Cardiac fibroblast (primary cell): ENCODE results near the gene SSTR3.

Experiments
- DNase-seq, 2 donors: peaks; one replicate each; pipeline versions ENCODE4 v3.0.0 to v3.0.0-alpha.2; 2010; ENCODE audit warnings: low read depth in 2 of 2
- H3K4me3 ChIP-seq, 2 donors: replicated peaks in 1 of 2; 1 replicate in 1 of 2; 2 replicates in 1 of 2; pipeline ENCODE4 v1.5.1; 2011; ENCODE audit warnings: low read depth in 2 of 2, low read length in 2 of 2, mild to moderate bottlenecking in 2 of 2, moderate library complexity in 1 of 2
- CTCF ChIP-seq: IDR thresholded peaks from one replicate; pipeline ENCODE4 v1.5.1; 2011; ENCODE audit warnings: low read depth, mild to moderate bottlenecking, low read length, inconsistent platforms

Gene SSTR3

GRCh38 chr22:37177755-37178154 lies 34.5 kb downstream of the SSTR3 start:
- no peak for TF ChIP-seq CTCF

DNA sequence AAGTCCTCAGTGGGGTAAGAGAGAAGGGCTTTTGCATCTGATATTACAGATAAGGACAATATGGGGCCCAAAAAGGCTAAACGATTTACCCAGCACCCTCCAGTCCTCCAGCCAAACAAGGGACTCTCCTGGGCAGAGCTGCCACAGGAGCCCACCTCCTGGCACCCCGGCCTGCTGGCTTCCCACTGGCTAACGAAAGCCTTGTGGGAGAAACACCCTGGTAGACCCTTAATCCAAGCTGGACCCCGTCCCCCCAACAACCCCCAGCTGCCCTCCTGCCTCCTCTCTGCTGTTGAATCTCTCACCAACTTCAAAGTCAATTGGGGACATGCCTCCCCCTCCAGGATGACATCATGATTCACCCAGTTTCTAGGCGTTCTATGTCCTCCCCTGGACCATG lies 35.1 kb downstream of the SSTR3 start:
- no peak for DNase-seq
- no peak overlapping the region for H3K4me3 ChIP-seq
- no peak for TF ChIP-seq CTCF

More at GRCh38 chr22:37177755-37178154, 34.5 kb downstream of the SSTR3 start:
- H3K4me3 ChIP-seq: no peak overlapping the region
- DNase-seq: no peak

DNA sequence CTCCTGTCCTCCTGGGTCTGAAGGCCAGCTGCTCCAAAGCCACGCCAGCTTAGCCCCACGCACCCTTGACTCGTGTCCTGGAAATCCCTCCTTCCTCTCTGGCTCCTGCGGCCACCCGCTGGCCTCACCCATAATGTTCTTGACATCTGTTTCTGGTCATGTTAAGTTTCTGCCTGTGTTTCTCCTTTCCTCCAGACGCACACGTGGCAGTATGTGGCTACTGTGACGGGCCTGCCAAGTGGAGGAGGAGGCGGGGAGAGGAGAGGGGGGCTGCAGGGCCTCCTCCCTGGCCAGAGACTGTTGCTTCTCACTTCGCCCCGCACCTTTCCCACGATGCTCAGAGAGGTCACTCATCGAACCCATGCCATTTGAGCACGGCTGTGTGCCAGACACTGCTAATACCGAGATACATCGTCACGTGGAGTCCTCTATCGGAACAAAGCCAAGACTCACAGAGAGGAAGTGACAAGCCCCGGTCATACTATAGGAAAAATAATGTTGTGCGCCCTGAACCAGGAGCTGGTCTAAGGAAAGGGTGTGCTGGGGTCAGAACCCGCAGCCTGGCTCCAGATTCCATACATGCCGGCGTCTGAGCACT lies 35.7 kb downstream of the SSTR3 start:
- no peak overlapping the region for H3K4me3 ChIP-seq
- peak; percentile 5 for TF ChIP-seq CTCF
- peak; percentile 77 to 89 for DNase-seq

DNA sequence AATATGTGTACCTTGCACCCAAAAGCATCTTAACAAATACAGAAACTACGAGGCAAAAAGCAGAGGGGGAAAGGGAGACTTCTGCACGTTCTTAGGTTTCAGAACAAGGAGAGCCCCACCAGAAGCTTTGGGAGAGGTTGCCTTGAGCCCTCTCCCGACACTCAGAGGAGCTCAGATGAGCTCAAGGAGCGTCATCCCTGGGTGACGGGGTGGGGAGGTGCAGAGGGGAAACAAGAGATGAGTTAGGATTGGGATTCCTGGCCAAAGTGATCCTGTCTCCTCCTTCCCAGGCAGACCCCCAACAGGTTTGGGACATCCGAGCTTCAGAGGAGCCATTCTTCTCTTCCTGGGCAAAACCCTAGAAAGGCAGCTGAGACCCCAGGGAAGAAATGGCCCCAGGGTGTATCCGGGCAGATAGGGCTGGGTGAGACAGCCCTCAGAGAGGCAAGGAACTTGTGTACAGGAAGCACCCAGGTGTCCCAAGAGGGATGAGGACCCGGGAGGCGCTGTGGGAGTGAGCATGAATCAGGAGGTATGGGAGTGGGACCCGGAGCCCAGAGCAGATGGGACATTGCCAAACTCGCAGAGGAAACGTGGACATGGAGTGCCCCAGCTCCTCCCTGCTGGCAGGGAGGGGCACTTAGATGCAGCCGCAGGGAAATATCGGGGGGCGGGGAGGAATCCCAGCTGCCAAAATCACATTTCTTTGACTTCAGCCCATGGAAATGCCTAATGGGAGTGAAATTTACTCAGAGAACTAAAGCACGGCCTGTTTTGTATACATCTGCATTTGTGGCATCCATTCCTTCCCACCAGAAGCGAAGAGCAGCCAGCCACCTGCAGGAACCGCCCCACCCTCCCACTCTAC lies 36.6 kb downstream of the SSTR3 start:
- DNase-seq: peak in 1 of 2 donors; percentile 34
- no peak for TF ChIP-seq CTCF
- H3K4me3 ChIP-seq: no peak overlapping the region

DNA sequence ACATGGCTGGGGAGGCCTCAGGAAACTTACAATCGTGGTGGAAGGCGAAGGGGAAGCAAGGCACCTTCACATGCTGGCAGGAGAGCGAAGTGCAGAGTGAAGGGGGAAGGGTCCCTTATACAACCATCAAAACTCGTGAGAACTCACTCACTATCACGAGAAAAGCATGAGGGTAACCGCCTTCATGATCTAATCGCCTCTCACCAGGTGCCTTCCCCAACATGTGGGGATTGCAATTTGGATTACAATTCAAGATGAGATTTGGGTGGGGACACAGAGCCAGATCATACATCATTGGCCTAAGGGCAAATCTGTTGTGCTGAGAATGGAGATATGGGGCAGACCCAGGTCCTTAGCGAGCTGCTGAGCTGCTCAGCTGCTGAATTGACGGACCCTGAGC lies 37.3 kb downstream of the SSTR3 start:
- no peak overlapping the region for H3K4me3 ChIP-seq
- DNase-seq: no peak
- no peak for TF ChIP-seq CTCF

DNA sequence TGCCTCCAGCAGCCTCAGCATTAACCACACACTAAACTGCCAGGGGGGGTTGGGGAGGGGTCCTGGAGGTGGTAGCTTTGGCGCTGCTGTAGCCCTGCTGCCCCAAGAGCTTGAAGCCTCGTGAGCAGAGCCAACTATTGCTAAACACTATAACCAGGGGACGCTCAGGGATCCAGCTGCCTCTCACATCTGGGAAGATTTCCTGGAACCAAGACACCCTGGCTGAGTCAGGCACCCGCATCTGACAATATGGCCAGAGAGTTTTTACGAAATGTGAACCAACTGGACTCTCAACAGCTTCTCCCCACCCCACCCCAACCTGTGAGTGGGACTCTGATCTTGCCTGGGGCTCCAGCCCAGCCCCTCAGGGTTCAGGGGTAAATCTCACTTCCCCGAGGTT lies 38.6 kb downstream of the SSTR3 start:
- peak; percentile 81 to 84 for DNase-seq
- TF ChIP-seq CTCF: no peak
- no peak overlapping the region for H3K4me3 ChIP-seq
